Esophagus squamous epithelium (tissue), 5 donors: ENCODE measurements around the gene TP63. TPM values are rescaled to one million over a fixed set of nuclear protein-coding genes. Genes with fewer than 3 reads are reported as not detected.
A peak's percentile ranks its signal among the peaks of the same experiment; 100 is the strongest.

ENCODE experiments used
- DNase-seq: peaks from one replicate; lab custom pipeline; 2025; lab: John Stamatoyannopoulos, UW
- H3K27ac ChIP-seq, 4 donors: fragments of 200-600 bp; sonication (generic); one replicate each; pipeline ENCODE4 v1.5.1; 2016 to 2019; ENCODE audit warnings: mild to moderate bottlenecking in 1 of 4
- H3K27me3 ChIP-seq, 4 donors: fragments of 200-600 bp; sonication (generic); 1 replicate in 3 of 4; 2 replicates in 1 of 4; pipeline versions ENCODE4 v1.5.1 to v1.6.0; 2017 to 2021; ENCODE audit warnings: antibody characterized with exemption in 1 of 4
- H3K36me3 ChIP-seq, 3 donors: fragments of 200-600 bp; sonication (generic); one replicate each; pipeline ENCODE4 v1.5.1; 2016 to 2019
- H3K4me1 ChIP-seq, 3 donors: fragments of 200-600 bp; sonication (generic); one replicate each; pipeline ENCODE4 v1.5.1; 2017 to 2019
- H3K4me3 ChIP-seq, 4 donors: fragments of 200-600 bp; sonication (generic); 1 replicate in 3 of 4; 2 replicates in 1 of 4; pipeline ENCODE4 v1.5.1; 2016 to 2019; ENCODE audit warnings: mild to moderate bottlenecking in 2 of 4, moderate library complexity in 1 of 4
- H3K9me3 ChIP-seq, 3 donors: fragments of 200-600 bp; sonication (generic); one replicate each; pipeline ENCODE4 v1.5.1; 2016 to 2019
- CTCF ChIP-seq, 6 experiments: fragments of 450-650 bp in 4 of 6; fragments of 200-600 bp in 2 of 6; sonication (generic) in 2 of 6; IDR thresholded peaks; one replicate each; pipeline ENCODE4 v1.5.1; 2016 to 2019; ENCODE audit warnings: antibody characterized with exemption in 6 of 6, mild to moderate bottlenecking in 4 of 6, moderate library complexity in 4 of 6
- POLR2A ChIP-seq, 4 donors: fragments of 450-650 bp; IDR thresholded peaks; one replicate each; pipeline ENCODE4 v1.6.1; 2017; ENCODE audit warnings: antibody characterized with exemption in 4 of 4, mild to moderate bottlenecking in 4 of 4, moderate library complexity in 3 of 4
- WGBS, 2 donors: methylation state at CpG; one replicate each; pipeline ENCODE4 v1.1.5; 2018; 5-methylcytosine and 5-hydroxymethylcytosine counted together
- intact Hi-C: fragments of 100-400 bp; cut with DNase I; formaldehyde crosslinking; loops from one replicate; pipeline ENCODE4 v1.15.0; 2022
- total RNA-seq, 4 donors: library from RNA; depleted of rRNA; stranded (reverse); fragments of >200 nt; gene quantifications; one replicate each; pipeline ENCODE4 v1.1.0, GENCODE V29; 2016
- donor health status: DM: yes; HTN: yes; CAD: no.

TP63 gene
- total RNA-seq, 4 donors from 2014 or later = 111 to 162 (median 137) TPM

- H3K4me3 ChIP-seq = no peak overlapping the region
- intact Hi-C loops = no loop called here
These were observed 220.5 kb downstream of the TP63 start for GRCh38 chr3:189851682-189852081.

GRCh38 chr3:189853906-189854305 is 222.7 kb downstream of the TP63 start:
- peaks cover 0 to 5% (median 0%) of the 10 kb centered on the region in 3 donors for H3K4me1 ChIP-seq
- WGBS, 2 donors = 82 to 87% methylated on average over 3 of the region's 3 CpGs
- intact Hi-C loops = no loop called here
- peaks cover 0 to 47% (median 0%) of the 10 kb centered on the region in 3 donors for H3K36me3 ChIP-seq
- no peaks in the 10 kb centered on the region for H3K27me3 ChIP-seq
- H3K27ac ChIP-seq = no peak overlapping the region
- H3K4me3 ChIP-seq = no peak overlapping the region
- no peaks in the 10 kb centered on the region for H3K9me3 ChIP-seq
- DNase-seq = no peak
- TF ChIP-seq CTCF (IDR thresholded peaks at IDR 0.05) = no peak
- no peak for TF ChIP-seq POLR2A (IDR thresholded peaks at IDR 0.05)

More at GRCh38 chr3:189851682-189852081, 220.5 kb downstream of the TP63 start:
- Histone ChIP-seq H3K27me3 (no peaks in the 10 kb centered on the region), H3K9me3 (no peaks in the 10 kb centered on the region), H3K36me3 (peaks cover 0 to 57% (median 5%) of the 10 kb centered on the region in 3 donors), H3K27ac (no peak overlapping the region), H3K4me1 (peaks cover 0 to 12% (median 0%) of the 10 kb centered on the region in 3 donors)
- no peak for DNase-seq
- no peak for TF ChIP-seq CTCF (IDR thresholded peaks at IDR 0.05)
- TF ChIP-seq POLR2A (IDR thresholded peaks at IDR 0.05) = no peak
- 59 to 80% methylated on average over 4 of the region's 4 CpGs for WGBS, 2 donors

GRCh38 chr3:189860296-189860695 is 229.1 kb downstream of the TP63 start:
- Histone ChIP-seq H3K27me3 (no peaks in the 10 kb centered on the region), H3K27ac (no peak overlapping the region), H3K4me3 (no peak overlapping the region), H3K4me1 (peaks cover 0 to 38% (median 7%) of the 10 kb centered on the region in 3 donors), H3K36me3 (peaks cover 0 to 16% (median 0%) of the 10 kb centered on the region in 3 donors), H3K9me3 (no peaks in the 10 kb centered on the region)
- DNase-seq = no peak
- WGBS, 2 donors = 60 to 73% methylated on average over 4 of the region's 4 CpGs
- TF ChIP-seq CTCF (IDR thresholded peaks at IDR 0.05) (no peak), POLR2A (IDR thresholded peaks at IDR 0.05) (no peak)
- intact Hi-C loops = no loop called here

GRCh38 chr3:189862385-189862998 is 231.3 kb downstream of the TP63 start:
- intact Hi-C loops = no loop called here
- WGBS, 2 donors = 38 to 41% methylated on average over 9 of the region's 9 CpGs
- Histone ChIP-seq H3K4me1 (peaks cover 0 to 38% (median 7%) of the 10 kb centered on the region in 3 donors), H3K27me3 (no peaks in the 10 kb centered on the region), H3K4me3 (no peak overlapping the region), H3K36me3 (peaks cover 0 to 38% (median 0%) of the 10 kb centered on the region in 3 donors), H3K9me3 (no peaks in the 10 kb centered on the region), H3K27ac (peak overlapping the region in 3 of 4 donors; percentile 23 to 57 (median 50))
- DNase-seq = no peak
- no peak for TF ChIP-seq POLR2A (IDR thresholded peaks at IDR 0.05)
- TF ChIP-seq CTCF (IDR thresholded peaks at IDR 0.05) = no peak

GRCh38 chr3:189863031-189863430 is 231.8 kb downstream of the TP63 start:
- DNase-seq = no peak
- Histone ChIP-seq H3K27ac (peak overlapping the region; percentile 23 to 57 (median 49)), H3K9me3 (no peaks in the 10 kb centered on the region), H3K36me3 (peaks cover 0 to 44% (median 0%) of the 10 kb centered on the region in 3 donors), H3K4me3 (no peak overlapping the region), H3K27me3 (no peaks in the 10 kb centered on the region), H3K4me1 (peaks cover 0 to 38% (median 7%) of the 10 kb centered on the region in 3 donors)
- TF ChIP-seq POLR2A (IDR thresholded peaks at IDR 0.05) (no peak), CTCF (IDR thresholded peaks at IDR 0.05) (no peak)
- 22 to 29% methylated on average over 3 of the region's 3 CpGs for WGBS, 2 donors
- intact Hi-C loops = no loop called here
